K562 (cell line): Measurements from ENCODE around the gene EPSTI1.
"Not testable (repeated sequence)": the region's sequence is repeated elsewhere in the genome, so short reads cannot be mapped to it uniquely, and the experiment has no call there.

Experiments
- ATF1 ChIP-seq, 2 experiments: fragments of 450-650 bp in 1 of 2; IDR thresholded peaks; 2 replicates each; pipeline ENCODE4 v1.6.1; 2016; ENCODE audit warnings: missing compliant biosample characterization in 1 of 2, missing genetic modification characterization in 1 of 2
- CTCF ChIP-seq, 3 experiments: IDR thresholded peaks in 2 of 3; conservative IDR thresholded peaks in 1 of 3; 2 replicates each; pipeline ENCODE4 v1.5.1; 2011 to 2012; ENCODE audit warnings: low read length in 3 of 3, mild to moderate bottlenecking in 3 of 3, control low read depth in 2 of 3, improper control_type of control experiment in 1 of 3, inconsistent platforms in 1 of 3, low read depth in 1 of 3, mixed read lengths in 1 of 3, moderate library complexity in 1 of 3; ENCODE audit not compliant: insufficient read depth in 2 of 3
- HDAC6 ChIP-seq: IDR thresholded peaks from 2 replicates; pipeline ENCODE4 v1.6.1; 2012; ENCODE audit warnings: low read depth, mild to moderate bottlenecking, control low read depth, inconsistent platforms, low read length, moderate library complexity
- JUNB ChIP-seq: fragments of 450-650 bp; formaldehyde crosslinking; conservative IDR thresholded peaks from 2 replicates; pipeline ENCODE4 v1.4.0; 2020; ENCODE audit warnings: mild to moderate bottlenecking
- MYC ChIP-seq, 2 experiments: fragments of 250-450 bp in 1 of 2; sonication (Bioruptor Pico) in 1 of 2; IDR thresholded peaks; 2 replicates each; pipeline versions ENCODE4 v1.5.1 to v1.6.1; 2012 to 2021; ENCODE audit warnings: low read depth in 2 of 2, borderline replicate concordance in 1 of 2, improper control_type of control experiment in 1 of 2, low read length in 1 of 2, mild to moderate bottlenecking in 1 of 2, moderate library complexity in 1 of 2
- RAD21 ChIP-seq, 2 experiments: fragments of 250-450 bp in 1 of 2; fragments of 450-650 bp in 1 of 2; sonication (Bioruptor Pico) in 1 of 2; formaldehyde crosslinking in 1 of 2; IDR thresholded peaks in 1 of 2; conservative IDR thresholded peaks in 1 of 2; 2 replicates each; pipeline versions ENCODE4 v1.4.0 to v1.8.0; 2020 to 2022; ENCODE audit warnings: mild to moderate bottlenecking in 2 of 2, moderate library complexity in 1 of 2
- SMARCA5 ChIP-seq: fragments of 450-650 bp; IDR thresholded peaks from 2 replicates; pipeline ENCODE4 v1.6.1; 2016
- SPI1 ChIP-seq: IDR thresholded peaks from 2 replicates; pipeline ENCODE4 v1.6.1; 2011; ENCODE audit warnings: low read depth, low read length, control low read depth, borderline replicate concordance
- SRF ChIP-seq, 2 experiments: fragments of 250-450, 450-650 bp in 1 of 2; sonication (Bioruptor Pico) in 1 of 2; sonication (generic) in 1 of 2; formaldehyde crosslinking; IDR thresholded peaks; 2 replicates each; pipeline versions ENCODE4 v1.5.0 to v1.5.1; 2020 to 2022; ENCODE audit warnings: mild to moderate bottlenecking in 1 of 2, missing genetic modification reagents in 1 of 2
- U2AF1 ChIP-seq: fragments of 200-400 bp; formaldehyde crosslinking; optimal IDR thresholded peaks from 2 replicates; pipeline ENCODE3; 2017; ENCODE audit warnings: mild to moderate bottlenecking, low read depth, low read length, moderate library complexity
- XRCC3 ChIP-seq: fragments of 450-650 bp; IDR thresholded peaks from 2 replicates; pipeline ENCODE4 v1.6.1; 2017; ENCODE audit warnings: mild to moderate bottlenecking, moderate library complexity
- ZNF121 ChIP-seq: sonication (generic); formaldehyde crosslinking; conservative IDR thresholded peaks from 2 replicates; pipeline ENCODE4 v1.8.0; 2022; ENCODE audit warnings: missing genetic modification reagents
- ZNF212 ChIP-seq: fragments of 450-650 bp; formaldehyde crosslinking; IDR thresholded peaks from 2 replicates; pipeline ENCODE4 v1.4.0; 2020; ENCODE audit warnings: mild to moderate bottlenecking
- ZSCAN29 ChIP-seq: fragments of 450-650 bp; IDR thresholded peaks from 2 replicates; pipeline ENCODE4 v1.6.1; 2017

GRCh38 chr13:42862370-42862769 is 129.7 kb downstream of the EPSTI1 start:
- TF ChIP-seq ATF1 (CRISPR knock-in tag; IDR thresholded peaks at IDR 0.05); ATF1 (tag; IDR thresholded peaks at IDR 0.05); SRF (CRISPR knock-in tag; IDR thresholded peaks at IDR 0.05); XRCC3; ZSCAN29; SMARCA5; RAD21 (CRISPR knock-in tag; conservative IDR thresholded peaks at IDR 0.05 in 1 of 2, IDR thresholded peaks at IDR 0.05 in 1 of 2); CTCF (IDR thresholded peaks at IDR 0.05 in 2 of 3, conservative IDR thresholded peaks at IDR 0.05 in 1 of 3; ENCODE audit: insufficient read depth in 2 of 3, low read depth in 1 of 3, low read length in 3 of 3); HDAC6; ZNF121 (CRISPR knock-in tag); U2AF1; SPI1; MYC (IDR thresholded peaks at IDR 0.05; ENCODE audit: low read depth, low read length); MYC (CRISPR knock-in tag; IDR thresholded peaks at IDR 0.05; ENCODE audit: borderline replicate concordance, low read depth); ZNF212 (CRISPR knock-in tag); JUNB: not testable (repeated sequence)
